Activated CD8-positive, alpha-beta memory T cell treated with anti-CD3 and anti-CD28 coated beads for 1 hour (primary cell): ENCODE results near the gene PC.
"Not testable (repeated sequence)": the region's sequence is repeated elsewhere in the genome, so short reads cannot be mapped to it uniquely, and the experiment has no call there.

Source experiments
- DNase-seq, 2 donors: peaks; one replicate each; pipeline ENCODE4 v3.0.0-alpha.2; 2020; ENCODE audit warnings: low read depth in 1 of 2; ENCODE audit errors: extremely low read depth in 1 of 2

PC gene

DNA sequence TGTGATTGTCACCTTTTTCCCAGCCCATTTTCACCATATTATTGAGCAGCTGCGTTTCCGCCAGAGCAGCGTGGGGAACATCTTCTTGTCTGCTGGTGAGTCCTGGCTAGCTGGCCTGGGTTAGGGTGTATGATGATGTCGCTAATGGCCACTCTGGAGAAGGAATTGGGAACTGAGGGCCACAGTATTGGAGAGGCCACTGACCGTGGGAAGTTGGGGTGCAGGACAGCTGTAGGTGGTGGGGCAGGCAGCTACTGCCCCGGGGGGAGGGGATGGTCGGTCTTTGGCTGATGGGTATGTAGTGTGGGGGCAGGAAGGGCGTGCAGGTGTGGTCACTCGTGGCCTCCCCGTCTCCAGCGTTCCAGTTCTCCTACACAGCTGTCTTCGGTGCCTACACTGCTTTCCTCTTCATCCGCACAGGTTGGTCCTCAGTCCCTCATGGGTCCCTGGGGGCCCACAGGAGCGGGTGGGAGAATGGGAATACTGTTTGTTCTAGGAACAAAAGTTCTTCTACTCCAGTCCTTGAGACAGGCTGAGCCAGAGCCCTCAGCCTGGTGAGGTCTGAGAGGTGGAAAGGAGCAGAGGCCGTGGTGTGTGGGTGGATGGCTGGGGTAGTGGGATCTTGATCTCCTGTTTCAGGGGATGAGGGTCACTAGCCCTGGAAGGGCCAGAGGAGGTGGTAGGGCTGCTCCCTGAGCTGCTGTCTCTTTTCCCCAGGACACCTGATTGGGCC, 112.9 kb downstream of the PC start:
- no peak for DNase-seq

DNA sequence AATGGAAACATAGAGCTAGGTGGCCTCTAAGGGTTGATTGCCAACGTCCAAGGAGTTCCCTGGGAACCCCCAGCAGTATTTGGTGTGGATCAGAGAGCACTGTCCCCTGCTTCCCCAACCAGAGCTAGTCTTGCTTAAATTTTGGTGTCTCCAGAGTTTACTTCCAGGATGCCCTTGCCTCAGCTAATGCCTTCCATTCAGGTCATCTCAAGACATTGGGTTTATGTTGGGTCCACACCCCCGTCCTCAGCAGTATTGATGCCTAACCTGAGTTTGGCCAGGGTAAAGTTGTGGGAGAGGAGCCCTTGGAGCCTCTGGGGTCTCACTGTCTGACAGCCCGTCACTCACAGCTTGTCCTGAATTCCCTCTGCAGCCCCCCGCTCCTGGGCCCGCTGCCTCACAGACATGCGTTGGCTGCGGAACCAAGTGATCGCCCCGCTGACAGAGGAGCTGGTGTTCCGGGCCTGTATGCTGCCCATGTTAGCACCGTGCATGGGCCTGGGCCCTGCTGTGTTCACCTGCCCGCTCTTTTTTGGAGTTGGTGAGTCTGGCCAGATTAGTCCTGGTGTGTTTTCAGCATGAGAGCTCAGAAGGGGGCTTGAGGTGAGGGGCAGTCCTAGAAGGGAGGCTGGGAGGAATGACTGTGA, 113.6 kb downstream of the PC start:
- DNase-seq = no peak

DNA sequence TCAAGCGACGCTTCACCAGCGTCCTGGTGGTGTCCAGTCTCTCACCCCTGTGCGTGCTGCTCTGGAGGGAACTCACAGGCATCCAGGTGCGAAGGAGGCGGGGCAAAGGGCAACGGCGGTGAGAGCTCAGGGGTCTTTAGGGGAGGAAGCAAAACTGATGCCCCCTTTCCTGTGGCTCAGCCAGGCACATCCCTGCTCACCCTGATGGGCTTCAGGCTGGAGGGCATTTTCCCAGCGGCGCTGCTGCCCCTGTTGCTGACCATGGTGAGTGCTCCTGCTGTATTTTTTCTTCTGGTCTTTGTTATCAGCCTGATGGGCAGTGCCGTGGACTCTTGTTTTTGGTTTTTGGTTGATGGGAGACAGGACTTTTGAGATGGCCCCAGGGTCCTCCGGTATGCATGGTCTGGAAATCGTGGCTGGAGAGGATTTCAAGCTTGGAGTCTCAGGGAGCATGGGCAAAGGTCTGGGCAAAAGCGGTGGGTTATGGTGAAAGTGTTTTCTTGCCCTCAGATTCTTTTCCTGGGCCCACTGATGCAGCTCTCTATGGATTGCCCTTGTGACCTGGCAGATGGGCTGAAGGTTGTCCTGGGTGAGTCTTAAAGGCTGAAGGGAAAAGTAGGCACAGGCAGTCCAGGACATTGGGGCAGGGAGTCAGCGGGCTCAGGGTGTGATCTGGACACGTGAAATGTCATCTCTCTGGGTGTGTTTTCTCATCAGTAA, 114.2 kb downstream of the PC start:
- no peak for DNase-seq

DNA sequence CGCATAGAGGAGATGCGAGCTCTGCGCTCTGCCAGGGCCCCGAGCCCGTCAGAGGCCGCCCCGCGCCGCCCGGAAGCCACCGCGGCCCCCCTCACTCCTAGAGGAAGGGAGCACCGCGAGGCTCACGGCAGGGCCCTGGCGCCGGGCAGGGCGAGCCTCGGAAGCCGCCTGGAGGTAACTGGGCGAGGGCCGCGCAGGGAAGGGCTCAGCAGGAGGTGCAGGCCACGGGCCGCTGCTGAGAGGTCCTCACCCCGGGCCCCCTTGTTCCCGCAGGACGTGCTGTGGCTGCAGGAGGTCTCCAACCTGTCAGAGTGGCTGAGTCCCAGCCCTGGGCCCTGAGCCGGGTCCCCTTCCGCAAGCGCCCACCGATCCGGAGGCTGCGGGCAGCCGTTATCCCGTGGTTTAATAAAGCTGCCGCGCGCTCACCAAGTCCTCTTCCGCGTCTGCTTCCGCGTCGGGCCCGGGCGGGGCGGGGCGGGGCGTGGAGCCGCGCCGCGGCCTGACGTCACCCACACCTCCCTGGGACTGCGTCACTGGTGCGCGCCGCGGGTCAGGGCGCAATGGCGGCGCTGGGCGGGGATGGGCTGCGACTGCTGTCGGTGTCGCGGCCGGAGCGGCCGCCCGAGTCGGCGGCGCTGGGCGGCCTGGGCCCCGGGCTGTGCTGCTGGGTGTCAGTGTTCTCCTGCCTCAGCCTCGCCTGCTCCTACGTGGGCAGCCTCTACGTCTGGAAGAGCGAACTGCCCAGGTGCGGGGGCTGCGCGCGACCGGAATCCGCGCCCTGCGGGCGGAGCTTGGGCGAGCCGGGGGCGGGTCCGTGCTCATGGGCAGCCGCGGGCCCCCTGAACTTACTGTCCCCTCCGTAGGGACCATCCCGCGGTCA, 115.0 kb downstream of the PC start, which contains the start of gene RCE1:
RCE1 (plus strand) TSS at position 546 of the 880 bp plus-strand sequence; CDS start at position 561, 15 bp downstream.
- peak; percentile 58 to 87 for DNase-seq

DNA sequence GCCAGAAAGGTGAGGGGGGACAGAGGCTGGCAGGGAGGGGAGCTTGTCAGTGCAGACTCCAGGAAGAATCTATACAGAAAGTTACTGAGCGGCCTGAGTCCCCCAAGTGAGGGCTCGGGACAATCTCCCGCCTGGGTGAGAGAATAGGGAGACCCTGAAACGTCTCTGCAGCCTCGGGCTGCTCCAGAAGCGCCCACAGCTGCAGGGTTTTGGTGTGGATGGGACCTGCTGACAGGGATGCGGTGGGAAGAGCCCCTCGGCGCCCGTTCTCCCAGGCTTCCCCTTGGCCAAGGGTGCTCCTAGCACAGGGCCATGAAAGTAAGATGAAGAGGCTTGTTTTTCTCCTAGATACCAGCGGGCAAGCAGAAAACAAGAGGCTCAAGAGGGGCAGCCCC, 115.7 kb downstream of the PC start:
- no peak for DNase-seq

DNA sequence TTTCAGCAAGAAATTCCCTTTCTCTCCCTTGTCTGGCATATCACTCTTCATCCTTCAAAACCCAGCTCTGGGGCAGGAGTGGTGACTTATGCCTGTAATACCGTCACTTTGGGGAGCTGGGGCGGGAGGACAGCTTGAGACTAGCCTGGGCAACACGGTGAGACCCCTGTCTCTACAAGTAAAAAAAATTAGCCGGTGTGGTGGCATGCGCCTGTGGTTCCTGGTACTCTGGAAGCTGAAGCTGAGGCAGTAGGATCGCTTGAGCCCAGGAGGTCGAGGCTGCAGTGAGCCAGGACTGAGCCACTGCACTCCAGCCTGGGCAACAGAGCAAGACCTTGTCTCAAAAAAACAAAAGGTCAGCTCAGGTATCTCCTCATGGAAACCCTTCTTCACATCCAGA, 116.3 kb downstream of the PC start:
- no peak for DNase-seq

DNA sequence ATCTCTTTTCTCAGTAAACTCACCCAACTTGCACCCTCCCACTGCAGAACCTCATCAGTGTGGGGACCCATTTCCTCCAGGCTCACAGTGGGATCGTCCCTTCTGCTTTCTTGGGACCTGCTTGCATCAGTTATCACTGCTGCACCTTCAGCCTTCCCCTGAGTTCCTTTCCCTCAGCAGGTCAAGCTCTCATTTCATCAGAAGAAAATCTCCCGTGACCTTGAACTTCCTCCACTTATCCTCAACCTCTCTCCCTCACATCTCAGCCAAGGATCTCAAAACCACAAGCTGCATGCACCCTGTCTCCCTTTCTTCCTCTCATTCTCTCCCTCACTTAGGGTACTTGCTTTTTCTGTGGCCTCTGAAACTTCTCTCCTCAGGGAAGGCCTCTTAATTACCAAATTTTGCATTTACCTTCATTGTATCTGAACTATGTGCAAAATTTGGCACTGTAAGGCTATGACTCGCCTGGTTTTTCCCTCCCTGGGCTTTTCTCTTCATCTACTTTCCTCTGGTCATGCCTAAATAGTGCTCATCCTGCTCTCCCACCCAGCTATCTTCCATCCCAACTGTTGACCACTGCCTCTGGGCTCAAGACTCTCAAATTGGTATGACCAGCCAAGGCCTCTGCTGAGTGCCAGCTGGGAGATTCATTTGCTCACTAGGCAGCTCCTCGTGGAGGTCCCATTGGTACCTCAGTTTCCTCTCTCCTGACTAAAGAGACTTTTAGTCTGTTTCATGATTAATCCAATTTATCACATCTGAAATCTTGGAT, 117.7 kb downstream of the PC start:
- DNase-seq = no peak

DNA sequence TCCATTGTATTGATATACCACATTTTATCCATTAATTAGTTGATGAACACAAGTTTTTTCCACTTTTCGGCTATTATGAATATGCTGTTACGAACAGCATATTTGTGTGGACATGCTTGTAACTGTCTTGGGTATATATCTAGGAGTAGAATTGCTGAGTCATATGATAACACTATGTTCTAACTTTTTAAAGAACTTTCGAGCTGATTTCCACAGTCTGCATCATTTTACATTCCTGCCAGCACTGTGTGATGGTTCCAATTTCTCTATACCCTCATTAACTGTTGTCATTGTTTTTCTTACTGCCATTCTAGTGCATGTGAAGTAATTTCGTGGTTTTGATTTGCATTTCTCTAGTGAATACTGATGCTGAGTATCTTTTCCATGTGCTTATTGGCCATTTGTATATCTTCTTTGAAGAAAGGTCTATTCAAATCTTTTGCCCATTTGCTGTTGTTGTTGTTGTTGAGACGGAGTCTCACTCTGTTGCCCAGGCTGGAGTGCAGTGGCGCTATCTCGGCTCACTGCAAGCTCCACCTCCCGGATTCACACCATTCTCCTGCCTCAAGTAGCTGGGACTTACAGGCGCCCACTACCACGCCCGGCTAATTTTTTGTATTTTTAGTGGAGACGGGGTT, 122.3 kb downstream of the PC start:
- DNase-seq = no peak

DNA sequence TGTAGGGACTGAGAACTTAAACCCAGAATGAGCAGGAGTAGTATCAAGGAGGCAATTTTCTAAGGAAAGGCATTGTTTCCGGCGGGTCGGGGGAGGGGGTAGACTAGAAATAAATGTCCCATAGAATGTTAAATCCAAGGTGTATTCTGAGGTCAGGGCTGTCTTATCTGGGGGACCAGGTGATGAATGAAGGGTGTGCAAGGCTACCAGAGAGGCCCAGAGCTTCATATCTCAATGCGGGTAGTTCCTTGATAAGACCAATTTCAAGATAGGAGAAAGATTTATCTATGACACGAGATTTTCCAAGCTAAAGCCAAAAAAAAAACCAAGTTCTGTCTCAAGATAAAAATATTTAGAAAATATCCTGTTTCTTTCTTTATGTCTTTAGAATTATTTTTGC, 123.2 kb downstream of the PC start:
- no peak for DNase-seq

DNA sequence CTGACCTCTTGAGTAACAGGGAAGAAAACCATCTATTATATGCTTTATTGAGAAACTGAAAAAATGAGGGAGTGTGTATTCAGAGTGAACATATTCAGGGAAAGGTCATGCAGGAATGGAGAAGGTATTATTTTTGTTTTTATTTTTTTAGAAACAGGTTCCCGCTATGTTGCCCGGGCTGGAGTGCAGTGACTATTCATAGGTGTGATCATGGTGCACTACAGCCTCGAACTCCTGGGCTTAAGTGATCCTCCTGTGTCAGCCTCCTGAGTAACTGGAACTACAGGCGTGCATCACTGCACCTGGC, 123.7 kb downstream of the PC start:
- DNase-seq = no peak

DNA sequence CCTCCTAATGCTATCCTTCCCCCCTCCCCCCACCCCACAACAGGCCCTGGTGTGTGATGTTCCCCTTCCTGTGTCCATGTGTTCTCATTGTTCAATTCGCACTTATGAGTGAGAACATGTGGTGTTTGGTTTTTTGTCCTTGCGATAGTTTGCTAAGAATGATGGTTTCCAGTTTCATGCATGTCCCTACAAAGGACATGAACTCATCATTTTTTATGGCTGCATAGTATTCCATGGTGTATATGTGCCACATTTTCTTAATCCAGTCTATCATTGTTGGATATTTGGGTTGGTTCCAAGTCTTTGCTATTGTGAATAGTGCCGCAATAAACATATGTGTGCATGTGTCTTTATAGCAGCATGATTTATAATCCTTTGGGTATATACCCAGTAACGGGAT, 133.6 kb downstream of the PC start:
- not testable (repeated sequence) for DNase-seq

DNA sequence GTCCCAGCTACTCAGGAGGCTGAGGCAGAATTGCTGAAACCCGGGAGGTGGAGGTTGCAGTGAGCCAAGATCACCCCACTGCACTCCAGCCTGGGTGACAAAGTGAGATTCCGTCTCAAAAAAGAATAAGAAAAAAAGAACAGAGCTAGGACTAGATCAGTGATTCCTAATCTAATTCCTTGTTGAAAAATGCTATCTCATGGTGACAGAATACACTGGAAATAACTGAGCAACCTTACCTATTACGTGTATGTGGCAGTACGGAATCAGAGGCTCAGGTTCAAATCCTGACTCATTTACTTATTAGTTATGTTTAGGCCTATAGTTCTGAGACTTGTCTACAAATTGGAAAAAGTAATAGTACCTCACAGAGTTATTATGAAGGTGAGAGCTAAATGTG, 134.5 kb downstream of the PC start:
- DNase-seq = no peak

DNA sequence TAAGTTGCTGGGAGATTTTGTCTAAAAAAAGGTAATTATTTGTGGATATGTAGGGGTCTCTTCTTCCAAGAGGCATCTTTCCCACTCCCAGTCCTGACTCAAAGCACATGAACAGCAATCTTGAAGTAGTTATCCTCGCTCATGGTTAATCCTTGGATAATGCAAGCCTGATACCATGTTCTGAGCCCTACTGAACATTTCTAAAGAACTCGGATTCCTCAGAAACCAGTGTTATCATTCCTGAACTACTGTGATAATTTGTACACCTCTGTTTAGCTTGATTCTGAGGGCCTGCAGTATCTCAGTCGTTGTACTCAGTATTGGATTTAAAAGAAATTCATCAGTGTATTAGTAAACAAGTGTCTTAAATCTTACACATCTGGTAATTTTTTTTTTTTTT, 137.3 kb downstream of the PC start:
- DNase-seq = no peak

DNA sequence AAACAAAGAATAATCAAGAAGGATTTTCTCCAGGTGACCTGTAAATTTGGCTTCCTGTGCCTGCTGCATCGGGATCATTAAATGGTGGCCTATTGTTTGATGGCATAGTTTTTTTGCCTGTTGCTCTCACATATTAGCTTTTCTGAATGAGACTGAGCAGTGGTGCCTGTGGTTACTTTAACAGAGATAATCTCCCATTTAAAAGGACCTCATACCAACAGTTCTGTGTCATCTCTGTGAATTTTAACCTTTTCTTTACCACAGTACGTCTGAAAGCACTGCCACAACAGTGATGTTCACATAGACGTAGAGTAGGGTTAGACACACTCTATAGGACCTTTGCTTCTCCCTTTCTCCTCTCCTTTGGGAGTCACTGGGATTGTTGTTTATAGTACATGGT, 137.8 kb downstream of the PC start:
- no peak for DNase-seq

DNA sequence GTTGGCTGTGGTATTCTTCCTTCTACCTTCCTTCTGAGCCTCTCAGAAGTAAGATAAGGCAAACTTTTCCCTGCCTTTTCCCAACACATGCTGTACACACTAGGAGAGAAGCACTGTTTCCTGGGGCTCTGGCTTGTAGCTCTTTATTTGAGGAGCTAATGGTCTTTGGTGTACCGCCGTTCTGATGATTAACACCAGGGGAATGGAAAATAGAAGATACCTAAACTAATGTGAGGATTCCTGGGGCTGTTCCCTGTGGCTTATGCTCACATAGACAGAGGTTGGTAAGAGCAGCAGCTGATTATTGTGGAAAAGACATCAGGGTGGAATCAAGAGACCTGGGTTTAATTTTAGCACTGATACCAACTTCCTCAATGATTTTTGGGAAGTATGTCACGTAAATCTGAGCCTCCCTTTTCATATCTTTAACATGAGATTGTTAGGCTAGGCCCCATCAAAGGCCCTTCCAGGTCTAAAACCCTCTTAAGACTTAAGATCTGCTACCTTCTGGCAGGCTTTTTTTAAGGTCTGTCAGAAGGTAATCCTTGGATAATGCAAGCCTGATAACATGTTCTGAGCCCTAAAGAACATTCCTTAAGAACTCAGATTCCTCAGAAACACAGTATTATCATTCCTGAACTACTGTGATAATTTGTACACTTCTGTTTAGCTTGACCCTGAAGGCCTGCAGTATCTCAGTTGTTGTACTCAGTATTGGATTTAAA, 139.8 kb downstream of the PC start:
- DNase-seq = no peak

DNA sequence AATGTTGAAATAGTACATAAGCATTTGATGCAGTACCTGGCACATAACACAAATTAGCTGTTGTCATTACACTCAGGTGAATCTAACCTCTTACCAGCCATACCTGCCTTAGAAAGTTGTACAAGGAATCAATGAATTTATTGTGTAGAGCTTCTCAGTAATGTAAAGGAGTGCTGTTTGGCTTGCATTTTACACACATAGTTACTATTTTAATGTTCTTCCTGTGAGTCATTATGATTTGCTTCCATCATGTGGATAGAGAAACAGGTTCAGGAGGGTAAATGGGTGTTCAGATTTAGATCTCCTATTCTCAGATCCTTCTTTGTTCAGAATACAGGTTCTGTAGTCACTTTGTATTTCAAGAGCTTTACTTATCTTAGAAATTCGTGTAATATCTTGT, 142.5 kb downstream of the PC start:
- DNase-seq = no peak

DNA sequence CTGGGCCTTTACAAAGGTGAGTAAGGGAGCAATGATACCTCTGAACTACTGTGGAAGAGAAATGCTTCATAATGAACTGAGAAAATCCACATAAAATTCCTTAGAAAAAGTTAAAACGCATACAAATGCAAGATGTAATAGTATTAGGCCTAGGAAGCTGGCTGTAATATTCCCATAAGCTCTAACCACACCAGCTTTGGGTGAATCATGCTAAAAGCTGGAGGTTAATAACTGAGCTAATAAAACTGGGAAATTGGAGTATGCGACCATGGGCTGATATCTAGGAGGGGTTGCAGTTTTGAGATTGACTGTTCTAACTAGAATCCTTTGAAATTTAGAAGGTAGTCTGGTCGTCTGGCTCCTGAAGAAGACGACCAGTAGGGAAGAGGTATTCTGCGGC, 143.5 kb downstream of the PC start:
- DNase-seq = no peak

DNA sequence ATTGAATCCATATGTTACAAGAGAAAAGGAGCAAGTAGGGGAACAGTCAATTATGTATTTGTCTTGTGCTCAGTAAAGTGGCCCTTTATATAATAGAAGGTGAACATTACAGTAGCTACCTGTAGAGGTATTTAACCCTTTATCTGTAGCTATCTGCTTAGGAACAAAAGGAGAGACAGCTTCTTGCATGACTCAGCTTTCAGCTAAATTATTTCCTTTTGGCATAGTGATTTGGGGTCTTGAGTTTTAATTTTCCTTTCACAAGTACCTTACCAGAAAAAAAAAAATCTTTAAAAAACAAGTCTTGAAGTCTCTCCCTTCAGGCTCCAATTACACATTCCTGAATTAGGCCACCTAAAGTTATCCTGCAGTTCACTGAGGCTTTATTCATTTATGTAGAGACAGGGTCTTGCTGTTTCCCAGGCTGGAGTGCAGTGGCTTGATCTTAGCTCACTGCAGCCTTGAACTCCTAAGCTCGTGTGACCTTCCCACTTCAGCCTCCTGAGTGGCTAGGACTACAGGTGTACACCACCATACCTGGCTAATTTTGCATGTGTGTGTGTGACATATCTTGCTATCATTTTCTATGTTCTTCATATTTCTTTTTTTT, 147.5 kb downstream of the PC start:
- no peak for DNase-seq

DNA sequence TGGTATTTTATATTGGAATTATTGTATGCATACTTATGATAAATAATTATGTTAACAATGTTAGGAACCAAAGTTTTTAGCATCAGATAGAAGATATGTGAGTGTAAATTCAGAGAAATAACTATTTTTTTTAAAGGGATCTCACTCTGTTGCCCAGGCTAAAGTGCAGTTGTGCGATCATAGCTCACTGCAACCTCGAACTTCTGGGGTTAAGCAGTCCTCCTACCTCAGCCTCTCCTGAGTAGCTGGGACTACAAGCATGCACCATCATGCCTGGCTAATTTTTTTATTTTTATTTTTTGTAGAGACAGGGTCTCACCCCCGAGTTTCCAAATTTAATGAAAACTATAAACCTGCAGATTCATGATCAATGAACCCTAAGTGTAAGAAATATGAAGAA, 148.6 kb downstream of the PC start:
- DNase-seq = no peak
